ENCODE data around the gene FTO.

Gene FTO

DNA sequence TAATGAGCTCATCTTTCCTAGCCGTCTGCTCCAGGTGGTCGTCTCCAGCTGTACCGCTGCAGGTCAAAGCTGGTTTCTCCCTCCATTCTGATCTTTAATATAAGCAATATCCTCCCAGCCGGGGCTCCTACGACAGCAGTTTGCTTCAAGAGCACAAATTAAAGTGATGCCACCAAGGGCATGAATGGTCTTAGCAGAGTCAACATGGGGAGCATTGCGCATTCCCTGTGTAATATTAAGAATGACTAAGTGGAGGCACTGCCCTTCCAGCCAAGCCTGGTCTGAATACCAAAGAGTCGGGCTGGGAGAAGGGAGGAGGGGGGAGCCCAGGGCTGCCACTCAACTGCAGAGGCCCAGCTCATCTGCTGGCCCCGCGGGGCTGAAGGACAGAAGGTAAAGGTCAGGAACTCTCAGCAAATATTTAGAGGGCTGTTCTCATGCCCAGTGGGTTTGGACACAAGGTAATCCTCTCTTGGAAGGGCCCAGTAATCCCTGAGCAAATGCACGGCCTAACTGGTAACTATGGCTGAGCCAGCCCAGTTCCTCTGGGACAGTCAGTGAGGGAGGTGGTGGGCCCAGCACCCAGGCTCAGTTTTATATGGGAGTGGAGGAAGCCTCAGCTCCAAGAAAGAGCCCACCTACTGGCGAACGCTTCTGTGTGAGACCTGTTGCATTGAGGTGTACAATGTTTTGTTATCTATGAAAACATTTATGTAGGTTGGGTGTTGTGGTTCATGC, 461.4 kb downstream of the FTO start:
- H3K27ac ChIP-seq, result no peak overlapping the region
- no peak for DNase-seq (ENCODE audit: low spot score)
- H3K4me3 ChIP-seq, result no peak overlapping the region
- TF ChIP-seq, protein P1, sequence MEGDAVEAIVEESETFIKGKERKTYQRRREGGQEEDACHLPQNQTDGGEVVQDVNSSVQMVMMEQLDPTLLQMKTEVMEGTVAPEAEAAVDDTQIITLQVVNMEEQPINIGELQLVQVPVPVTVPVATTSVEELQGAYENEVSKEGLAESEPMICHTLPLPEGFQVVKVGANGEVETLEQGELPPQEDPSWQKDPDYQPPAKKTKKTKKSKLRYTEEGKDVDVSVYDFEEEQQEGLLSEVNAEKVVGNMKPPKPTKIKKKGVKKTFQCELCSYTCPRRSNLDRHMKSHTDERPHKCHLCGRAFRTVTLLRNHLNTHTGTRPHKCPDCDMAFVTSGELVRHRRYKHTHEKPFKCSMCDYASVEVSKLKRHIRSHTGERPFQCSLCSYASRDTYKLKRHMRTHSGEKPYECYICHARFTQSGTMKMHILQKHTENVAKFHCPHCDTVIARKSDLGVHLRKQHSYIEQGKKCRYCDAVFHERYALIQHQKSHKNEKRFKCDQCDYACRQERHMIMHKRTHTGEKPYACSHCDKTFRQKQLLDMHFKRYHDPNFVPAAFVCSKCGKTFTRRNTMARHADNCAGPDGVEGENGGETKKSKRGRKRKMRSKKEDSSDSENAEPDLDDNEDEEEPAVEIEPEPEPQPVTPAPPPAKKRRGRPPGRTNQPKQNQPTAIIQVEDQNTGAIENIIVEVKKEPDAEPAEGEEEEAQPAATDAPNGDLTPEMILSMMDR (IDR thresholded peaks at IDR 0.05), result no peak

DNA sequence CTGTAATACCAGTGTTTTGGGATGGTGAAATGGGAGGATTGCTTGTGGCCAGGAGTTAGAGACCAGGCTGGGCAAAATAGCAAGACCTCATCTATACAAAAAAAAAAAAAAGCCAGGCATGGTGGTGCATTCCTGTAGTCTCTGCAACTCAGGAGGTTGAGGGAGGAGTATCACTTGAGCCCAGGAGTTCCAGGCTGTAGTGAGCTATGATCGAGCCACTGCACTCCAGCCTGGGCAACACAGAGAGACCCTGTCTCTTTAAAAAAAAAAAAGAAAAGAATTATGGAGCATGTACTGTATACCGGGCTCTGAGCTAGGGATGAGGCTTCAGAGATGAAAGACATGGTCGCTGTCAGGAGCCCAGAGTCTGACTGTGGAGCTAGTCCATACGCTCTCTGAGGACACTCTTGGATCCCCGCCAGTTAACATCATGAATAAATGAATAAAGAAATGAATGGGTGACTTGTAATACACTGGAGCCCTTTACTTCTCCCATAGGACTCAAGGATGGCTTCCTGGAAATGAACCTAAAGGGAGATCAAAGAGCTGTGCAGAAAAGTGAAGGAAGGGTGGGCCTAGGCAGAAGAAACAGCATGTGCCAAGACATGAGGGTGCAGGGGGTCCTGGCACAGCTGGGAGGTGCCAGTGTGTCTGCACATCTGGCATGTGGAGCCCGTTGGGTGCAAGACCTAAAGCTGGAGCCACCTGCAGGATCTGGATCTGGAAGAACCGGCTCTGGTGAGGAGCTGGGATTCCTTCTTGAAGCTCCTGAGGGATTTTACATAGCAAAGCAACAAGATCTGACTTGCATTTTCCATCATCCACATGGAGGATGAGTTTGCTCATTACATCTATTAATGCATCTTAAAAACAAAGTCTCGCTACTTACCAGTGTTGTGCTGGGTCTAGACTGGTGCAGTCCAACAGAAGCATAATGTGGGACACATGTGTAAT, 462.2 kb downstream of the FTO start:
- Histone ChIP-seq H3K4me3 (no peak overlapping the region), H3K27ac (no peak overlapping the region)
- no peak for DNase-seq (ENCODE audit: low spot score)
- TF ChIP-seq, protein P1 (IDR thresholded peaks at IDR 0.05), result no peak

DNA sequence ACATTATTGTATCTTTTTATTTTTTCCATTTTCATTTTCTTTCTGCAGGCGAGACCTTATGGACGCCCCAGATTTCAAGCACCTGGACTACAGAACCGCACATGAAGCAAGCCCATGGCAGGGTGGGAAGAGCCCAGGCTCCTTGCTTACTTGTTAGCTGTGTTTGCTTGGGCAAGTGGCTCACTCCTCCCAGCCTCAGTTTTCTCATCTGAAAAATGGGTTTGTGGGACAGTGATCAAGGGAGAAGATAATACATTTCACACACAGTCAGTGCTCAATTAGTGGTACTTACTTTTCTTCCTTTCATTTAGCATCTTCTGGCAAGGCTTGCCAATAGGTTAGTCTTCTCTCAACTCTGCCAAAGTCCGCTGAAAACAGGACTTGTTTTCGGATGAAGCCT, 465.2 kb downstream of the FTO start:
- no peak overlapping the region for H3K4me3 ChIP-seq
- TF ChIP-seq, protein P1 (IDR thresholded peaks at IDR 0.05), result no peak
- H3K27ac ChIP-seq, result no peak overlapping the region
- DNase-seq (ENCODE audit: low spot score), result peak; percentile 4

DNA sequence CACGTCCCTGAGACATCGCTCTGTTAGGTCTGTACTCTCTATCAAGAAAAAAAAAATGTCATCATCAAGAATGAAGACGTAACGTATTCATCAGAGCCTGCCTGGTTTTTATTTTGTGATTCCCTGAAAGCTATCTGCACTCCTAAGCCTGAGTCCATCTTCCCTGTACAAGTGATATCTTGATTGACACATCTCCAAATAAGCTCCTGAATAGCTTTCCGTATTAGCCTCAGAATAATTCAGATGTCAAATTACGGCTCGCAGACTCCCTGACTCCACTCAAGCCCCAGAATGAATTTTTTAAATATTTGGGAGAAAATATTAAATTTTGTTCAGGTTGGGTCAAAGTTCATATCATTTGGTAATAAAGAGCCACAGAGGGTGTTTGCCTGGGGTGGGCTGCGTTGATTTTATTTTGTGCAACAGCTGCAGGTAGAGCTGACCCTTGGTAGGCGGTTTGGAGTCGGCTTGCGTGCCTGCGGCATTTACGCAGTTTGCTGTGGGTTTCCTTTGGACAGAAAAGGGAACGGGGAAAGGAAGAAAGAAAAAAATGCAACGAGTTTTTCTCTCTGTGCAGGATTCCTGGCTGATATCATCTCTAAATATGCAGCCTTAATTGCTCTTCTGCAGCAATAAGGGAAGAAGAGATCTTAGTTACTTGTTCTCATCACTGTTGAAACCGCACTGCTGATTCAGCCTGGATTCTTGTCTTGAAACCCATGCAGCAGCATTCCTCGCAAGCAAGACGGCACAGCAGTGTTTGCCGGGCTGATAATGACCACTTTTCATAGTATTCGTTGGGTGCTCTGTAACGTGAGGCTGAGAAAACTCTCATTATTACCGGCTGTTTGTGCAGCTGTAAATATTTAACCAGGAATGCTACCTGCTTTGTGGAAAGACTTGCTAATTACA, 467.9 kb downstream of the FTO start:
- DNase-seq (ENCODE audit: low spot score), result no peak
- no peak overlapping the region for H3K4me3 ChIP-seq
- TF ChIP-seq, protein P1 (IDR thresholded peaks at IDR 0.05), result no peak
- H3K27ac ChIP-seq, result no peak overlapping the region

DNA sequence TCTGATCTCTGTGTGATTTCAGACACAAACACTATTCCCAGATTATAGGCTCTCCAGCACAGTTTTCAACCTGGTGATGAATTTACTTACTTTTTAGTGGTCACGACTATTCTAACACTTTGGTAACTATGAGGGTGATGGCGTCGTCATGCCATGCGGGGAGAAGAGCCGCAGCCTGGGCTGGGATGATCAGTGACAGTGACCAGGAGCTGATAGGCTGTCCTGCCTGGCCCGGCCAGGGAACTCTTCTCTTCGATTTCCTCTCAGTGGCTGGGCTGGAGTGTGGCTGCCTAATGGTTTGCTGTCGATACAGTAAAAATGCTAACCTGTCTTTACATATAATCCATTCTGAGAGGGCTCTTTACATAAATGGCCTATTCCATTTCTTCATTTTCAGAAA, 469.5 kb downstream of the FTO start:
- Histone ChIP-seq H3K4me3 (no peak overlapping the region), H3K27ac (no peak overlapping the region)
- TF ChIP-seq, protein P1 (IDR thresholded peaks at IDR 0.05), result no peak
- DNase-seq (ENCODE audit: low spot score), result no peak

DNA sequence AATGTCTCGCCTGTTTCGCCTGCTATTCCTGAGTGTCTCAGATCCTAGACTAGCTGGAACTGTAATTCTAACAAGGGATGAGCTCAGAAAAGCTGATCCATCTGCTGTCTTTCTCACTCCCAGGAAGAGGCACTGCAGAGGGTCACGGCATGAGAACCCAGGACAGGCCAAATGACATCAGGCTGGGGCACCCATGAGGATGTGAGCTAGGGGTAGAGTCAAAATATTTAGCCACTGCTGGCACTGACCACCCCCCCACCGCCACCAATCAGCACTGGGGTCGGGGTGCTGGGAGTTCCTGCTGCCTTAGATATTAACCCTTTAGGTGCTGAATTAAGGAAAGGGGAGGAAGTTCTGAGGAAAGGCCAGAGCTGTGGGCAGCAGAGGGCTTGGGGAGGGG, 470.2 kb downstream of the FTO start:
- H3K27ac ChIP-seq, result no peak overlapping the region
- H3K4me3 ChIP-seq, result no peak overlapping the region
- no peak for DNase-seq (ENCODE audit: low spot score)
- TF ChIP-seq, protein P1 (IDR thresholded peaks at IDR 0.05), result no peak
